Suppressor macrophage treated with lipopolysaccharide for 4 hours (primary cell): ENCODE measurements around the gene NTNG1.

Experiments
- DNase-seq: peaks from one replicate; pipeline ENCODE4 v3.0.0-alpha.2; 2020

Gene NTNG1

GRCh38 chr1:107525145-107525544, 384.3 kb downstream of the NTNG1 start:
- no peak for DNase-seq

- DNase-seq, result no peak
These were observed 385.1 kb downstream of the NTNG1 start for GRCh38 chr1:107525961-107526360.

GRCh38 chr1:107526524-107527198, 385.8 kb downstream of the NTNG1 start:
- no peak for DNase-seq

GRCh38 chr1:107529511-107530149, 388.8 kb downstream of the NTNG1 start:
- DNase-seq, result peak; percentile 46

- no peak for DNase-seq
These were observed 389.7 kb downstream of the NTNG1 start for GRCh38 chr1:107530543-107530942.

- DNase-seq, result no peak
These were observed 390.4 kb downstream of the NTNG1 start for GRCh38 chr1:107531065-107531908.

- no peak for DNase-seq
These were observed 391.5 kb downstream of the NTNG1 start for GRCh38 chr1:107532318-107532717.
